ENCODE data around the gene PAX8. TPM values are rescaled to one million over a fixed set of nuclear protein-coding genes. Genes with fewer than 3 reads are reported as not detected.
"Not testable (repeated sequence)": the region's sequence is repeated elsewhere in the genome, so short reads cannot be mapped to it uniquely, and the experiment has no call there.

The PAX8 gene
- total and polyA plus RNA-seq, 2 donors (not counting 1 experiment from before 2014, with no cell fraction given) = 0.45 to 0.64 TPM

DNA sequence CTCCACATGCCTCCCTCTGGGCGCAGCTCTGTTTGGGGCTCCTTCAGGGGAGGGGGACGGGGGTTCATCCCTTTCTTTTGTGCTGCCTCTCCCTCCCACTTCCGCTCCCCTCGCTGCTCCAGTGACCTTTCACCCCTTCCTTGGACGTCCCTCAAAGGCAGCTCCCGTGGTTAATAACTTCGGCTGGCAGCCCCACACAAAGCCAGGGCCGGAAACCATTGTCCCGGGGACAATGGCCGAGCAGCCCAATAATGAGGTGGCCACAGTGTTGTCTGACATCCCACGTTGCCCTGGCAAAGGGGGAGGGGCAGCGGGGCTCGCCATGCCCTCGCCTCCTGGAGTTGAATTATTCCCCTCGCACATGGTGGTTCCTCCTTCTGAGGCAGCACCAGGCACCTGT lies 27.0 kb upstream of the PAX8 start:
- H3K4me3 Mint-ChIP-seq; H3K4me2 ChIP-seq (replicated peaks; ENCODE audit: low read depth, low read length, poor library complexity, severe bottlenecking); H4K20me1 ChIP-seq (ENCODE audit: control insufficient read depth, insufficient read depth, low read length, poor library complexity, severe bottlenecking); H3K9me3 Mint-ChIP-seq (ENCODE audit: insufficient read depth); H3K9me3 ChIP-seq (ENCODE audit: control extremely low read depth in 1 of 3, control insufficient read depth in 2 of 3, insufficient read depth in 1 of 3, low read length in 2 of 3); H3K9ac ChIP-seq (ENCODE audit: low read length); H3K4me3 ChIP-seq (ENCODE audit: control extremely low read depth in 1 of 5, extremely low read depth in 1 of 5, insufficient read depth in 1 of 5, low read depth in 2 of 5, low read length in 4 of 5); CTCF ChIA-PET; ATAC-seq (ENCODE audit: low read depth); H3K4me1 Mint-ChIP-seq; H3K27me3 ChIP-seq (replicated peaks in 1 of 4; ENCODE audit: control extremely low read depth in 1 of 4, control insufficient read depth in 3 of 4, insufficient read depth in 4 of 4, low read length in 3 of 4); DNase-seq; H3K4me1 ChIP-seq (ENCODE audit: control insufficient read depth in 2 of 2, insufficient read depth in 2 of 2, low read length in 2 of 2); intact Hi-C loops (cut with micrococcal nuclease); H3K27ac ChIP-seq (ENCODE audit: low read length in 2 of 2); H2AFZ ChIP-seq (ENCODE audit: insufficient read depth, low read depth, low read length, poor library complexity, severe bottlenecking); H3K36me3 ChIP-seq (replicated peaks in 1 of 2; ENCODE audit: control extremely low read depth in 1 of 2, control insufficient read depth in 1 of 2, extremely low read depth in 1 of 2, insufficient read depth in 2 of 2, low read length in 1 of 2); H3K27ac Mint-ChIP-seq; POLR2A ChIA-PET; H3K79me2 ChIP-seq (ENCODE audit: control insufficient read depth, insufficient read depth, low read length): not testable (repeated sequence)
- 79% methylated on average over 12 of the region's 15 CpGs for WGBS (ENCODE audit: insufficient coverage)
- H3K27me3 Mint-ChIP-seq = peaks cover 17% of the 10 kb centered on the region

DNA sequence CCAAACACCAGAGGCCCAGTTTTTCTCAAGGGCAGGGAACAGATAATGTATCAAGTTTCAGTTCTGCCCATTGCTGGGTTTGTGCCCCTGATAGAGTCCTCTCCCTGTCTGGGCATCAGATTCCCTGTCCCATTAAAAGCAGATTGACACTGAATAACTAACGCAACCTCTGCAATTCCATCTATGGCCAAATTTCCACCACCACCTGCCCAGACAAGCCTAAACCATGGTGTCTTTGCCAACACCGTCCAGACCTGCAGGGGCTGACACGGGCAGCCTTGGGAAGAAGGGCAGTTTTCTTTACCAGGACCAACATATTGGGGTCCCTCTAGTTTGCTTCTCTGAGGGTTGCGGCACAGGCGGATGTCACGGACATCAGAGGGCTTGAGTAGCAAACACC lies 26.4 kb upstream of the PAX8 start:
- H3K9me3 ChIP-seq (ENCODE audit: control extremely low read depth in 1 of 3, control insufficient read depth in 2 of 3, insufficient read depth in 1 of 3, low read length in 2 of 3) = no peaks in the 10 kb centered on the region
- H3K4me1 ChIP-seq (ENCODE audit: control insufficient read depth in 2 of 2, insufficient read depth in 2 of 2, low read length in 2 of 2) = no peaks in the 10 kb centered on the region
- Mint-ChIP-seq H3K27me3 (peaks cover 17% of the 10 kb centered on the region), H3K27ac (no peak overlapping the region), H3K4me3 (no peak overlapping the region), H3K9me3 (ENCODE audit: insufficient read depth) (no peaks in the 10 kb centered on the region), H3K4me1 (no peaks in the 10 kb centered on the region)
- ATAC-seq (ENCODE audit: low read depth) (no peak), DNase-seq (no peak)
- no peaks in the 10 kb centered on the region for H4K20me1 ChIP-seq (ENCODE audit: control insufficient read depth, insufficient read depth, low read length, poor library complexity, severe bottlenecking)
- no peaks in the 10 kb centered on the region for H3K27me3 ChIP-seq (replicated peaks in 1 of 4; ENCODE audit: control extremely low read depth in 1 of 4, control insufficient read depth in 3 of 4, insufficient read depth in 4 of 4, low read length in 3 of 4)
- H3K79me2 ChIP-seq (ENCODE audit: control insufficient read depth, insufficient read depth, low read length) = no peaks in the 10 kb centered on the region
- H2AFZ ChIP-seq (ENCODE audit: insufficient read depth, low read depth, low read length, poor library complexity, severe bottlenecking) = no peak overlapping the region
- ChIA-PET CTCF (no interaction called here), POLR2A (no interaction called here)
- intact Hi-C loops (cut with micrococcal nuclease) = no loop called here
- no peak overlapping the region for H3K27ac ChIP-seq (ENCODE audit: low read length in 2 of 2)
- no peak overlapping the region for H3K9ac ChIP-seq (ENCODE audit: low read length)
- TF ChIP-seq EZH2 (IDR thresholded peaks at IDR 0.05; ENCODE audit: borderline replicate concordance, insufficient read depth, low read depth, low read length, poor library complexity, severe bottlenecking) = no peak
- TF ChIP-seq, protein P1, sequence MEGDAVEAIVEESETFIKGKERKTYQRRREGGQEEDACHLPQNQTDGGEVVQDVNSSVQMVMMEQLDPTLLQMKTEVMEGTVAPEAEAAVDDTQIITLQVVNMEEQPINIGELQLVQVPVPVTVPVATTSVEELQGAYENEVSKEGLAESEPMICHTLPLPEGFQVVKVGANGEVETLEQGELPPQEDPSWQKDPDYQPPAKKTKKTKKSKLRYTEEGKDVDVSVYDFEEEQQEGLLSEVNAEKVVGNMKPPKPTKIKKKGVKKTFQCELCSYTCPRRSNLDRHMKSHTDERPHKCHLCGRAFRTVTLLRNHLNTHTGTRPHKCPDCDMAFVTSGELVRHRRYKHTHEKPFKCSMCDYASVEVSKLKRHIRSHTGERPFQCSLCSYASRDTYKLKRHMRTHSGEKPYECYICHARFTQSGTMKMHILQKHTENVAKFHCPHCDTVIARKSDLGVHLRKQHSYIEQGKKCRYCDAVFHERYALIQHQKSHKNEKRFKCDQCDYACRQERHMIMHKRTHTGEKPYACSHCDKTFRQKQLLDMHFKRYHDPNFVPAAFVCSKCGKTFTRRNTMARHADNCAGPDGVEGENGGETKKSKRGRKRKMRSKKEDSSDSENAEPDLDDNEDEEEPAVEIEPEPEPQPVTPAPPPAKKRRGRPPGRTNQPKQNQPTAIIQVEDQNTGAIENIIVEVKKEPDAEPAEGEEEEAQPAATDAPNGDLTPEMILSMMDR (IDR thresholded peaks at IDR 0.05) = no peak
- WGBS (ENCODE audit: insufficient coverage) = 97% methylated on average over 5 of the region's 6 CpGs
- no peak overlapping the region for H3K4me2 ChIP-seq (replicated peaks; ENCODE audit: low read depth, low read length, poor library complexity, severe bottlenecking)
- H3K36me3 ChIP-seq (replicated peaks in 1 of 2; ENCODE audit: control extremely low read depth in 1 of 2, control insufficient read depth in 1 of 2, extremely low read depth in 1 of 2, insufficient read depth in 2 of 2, low read length in 1 of 2) = no peaks in the 10 kb centered on the region
- no peak overlapping the region for H3K4me3 ChIP-seq (ENCODE audit: control extremely low read depth in 1 of 5, extremely low read depth in 1 of 5, insufficient read depth in 1 of 5, low read depth in 2 of 5, low read length in 4 of 5)
